Measurements from ENCODE around the gene SPTB. TPM values are rescaled to one million over a fixed set of nuclear protein-coding genes. Genes with fewer than 3 reads are reported as not detected.

The SPTB gene
- total and polyA plus RNA-seq, 9 of the 15 experiments (the other 6 are each of a cell fraction or from before 2014, with no cell fraction given): 0.21 to 45.9 (median 11.7) TPM

DNA sequence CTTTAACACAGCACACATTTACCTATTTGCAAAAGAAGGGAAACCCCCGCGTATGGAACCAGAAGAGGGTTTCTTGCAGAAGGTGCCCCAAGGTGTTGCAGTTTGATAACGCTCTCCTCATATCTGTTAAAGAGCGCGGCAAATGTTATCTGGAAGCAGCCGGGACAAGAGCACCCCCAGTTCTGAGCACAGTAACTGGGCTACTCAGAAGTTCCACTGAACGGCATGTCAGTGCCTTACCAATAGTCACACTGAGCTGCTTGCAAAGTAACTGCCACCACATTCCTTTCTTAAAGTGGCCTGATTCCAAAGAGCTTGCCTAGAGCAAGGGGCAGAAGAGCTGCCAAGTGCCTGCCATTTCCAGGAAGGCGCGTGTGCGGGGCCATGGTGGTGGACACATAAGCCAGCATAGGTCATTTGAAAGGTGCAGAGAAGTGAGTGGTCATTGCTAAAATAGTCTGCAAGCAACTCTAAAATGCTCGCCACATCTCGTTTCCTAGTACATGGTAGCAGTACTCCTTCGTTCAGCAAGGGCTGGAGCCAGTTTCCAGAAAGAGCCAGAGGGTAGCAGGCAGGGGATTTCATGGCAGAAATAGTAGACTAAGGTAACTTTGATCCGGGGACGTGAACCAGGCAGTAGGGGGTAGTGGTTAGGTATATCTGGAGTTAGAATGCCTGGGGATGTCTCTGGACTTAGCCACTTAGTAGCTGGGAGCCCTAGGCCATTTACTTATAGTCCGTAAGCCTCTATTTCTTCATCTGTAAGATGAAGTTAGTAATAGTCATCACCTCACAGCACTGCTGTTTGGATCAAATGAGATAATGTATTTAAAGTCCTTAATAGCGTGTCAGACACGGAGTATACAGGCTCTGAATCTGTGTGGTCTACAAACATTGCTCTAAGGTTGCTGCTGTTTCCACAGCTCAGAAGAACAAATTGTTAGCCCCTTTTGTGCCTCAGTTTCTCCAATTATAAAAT, 37.6 kb downstream of the SPTB start (continued):
- TF ChIP-seq SRSF1 (IDR thresholded peaks at IDR 0.05; ENCODE audit: low read depth, low read length) (no peak), CREM (IDR thresholded peaks at IDR 0.05; ENCODE audit: low read depth) (peak; percentile 7; the same call in 1 of the 2 replicates), SP2 (IDR thresholded peaks at IDR 0.05; ENCODE audit: extremely low read depth, low read depth, low read length, poor library complexity, severe bottlenecking) (no peak), SMARCB1 (IDR thresholded peaks at IDR 0.05; ENCODE audit: insufficient read length, low read depth) (no peak), E2F8 (IDR thresholded peaks at IDR 0.05; ENCODE audit: low read depth, partially characterized antibody) (peak; percentile 84), GATAD2A (IDR thresholded peaks at IDR 0.05) (no peak; the same call in 1 of the 2 replicates), STAG1 (CRISPR knock-in tag; IDR thresholded peaks at IDR 0.05; ENCODE audit: borderline replicate concordance) (no peak), E4F1 (CRISPR knock-in tag; IDR thresholded peaks at IDR 0.05; ENCODE audit: borderline replicate concordance) (no peak), CTCF (IDR thresholded peaks at IDR 0.05 in 2 of 3, conservative IDR thresholded peaks at IDR 0.05 in 1 of 3; ENCODE audit: insufficient read depth in 2 of 3, low read depth in 1 of 3, low read length in 3 of 3) (no peak), POLR2B (IDR thresholded peaks at IDR 0.05; ENCODE audit: low read depth, partially characterized antibody) (no peak)

Data from K562 (cell line).